T-helper 1 cell treated with Interleukin-12 subunit alpha and Interleukin-12 subunit beta and Interleukin-4 antibody, amounts not matched to agents 30 ng/mL and 1 ng/mL, for 36 hours (primary cell): ENCODE results near the gene SEZ6L. TPM values are rescaled to one million over a fixed set of nuclear protein-coding genes. Genes with fewer than 3 reads are reported as not detected.
"Not testable (repeated sequence)": the region's sequence is repeated elsewhere in the genome, so short reads cannot be mapped to it uniquely, and the experiment has no call there.

Source experiments
- intact Hi-C: fragments of 100-400 bp; cut with micrococcal nuclease; formaldehyde crosslinking; loops from one replicate; pipeline ENCODE4 v1.15.1; 2024
- total RNA-seq: library from RNA; stranded (reverse); gene quantifications from 2 replicates; pipeline ENCODE4 v1.2.3, GENCODE V29; 2022

The SEZ6L gene
- total RNA-seq, 1 donor from 2014 or later = not detected

DNA sequence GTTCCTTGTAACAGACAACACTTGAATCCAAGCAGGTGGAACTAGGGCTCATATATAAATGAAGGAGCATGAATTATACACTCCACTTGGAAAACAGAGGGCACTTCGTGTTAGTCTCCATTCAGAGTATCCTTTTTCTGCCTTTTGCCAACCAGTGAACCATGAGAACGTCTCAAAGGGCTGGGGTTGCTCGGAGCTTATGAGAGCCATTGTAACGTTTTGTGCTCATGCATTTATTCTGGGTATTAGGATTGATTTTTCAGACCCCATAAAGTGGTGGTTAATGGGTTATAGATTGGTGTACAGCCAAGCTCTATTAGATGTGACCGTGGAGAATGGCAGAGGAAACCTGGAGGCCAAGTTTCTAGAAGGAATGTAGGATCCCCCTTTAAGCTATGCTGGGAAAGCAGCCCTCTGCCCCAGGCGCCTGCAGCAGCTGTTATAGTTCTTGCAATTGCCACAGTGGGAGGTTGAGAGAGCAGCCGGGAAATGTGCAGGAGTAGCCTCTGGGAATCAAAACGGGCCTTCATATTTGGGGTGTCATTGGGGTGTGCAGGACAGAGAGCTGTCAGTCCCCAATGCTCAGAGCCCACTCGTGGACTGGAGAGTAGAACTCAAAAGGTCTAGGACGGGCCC, 205.2 kb downstream of the SEZ6L start:
- intact Hi-C loops = no loop called here

GRCh38 chr22:26377170-26377830, 208.0 kb downstream of the SEZ6L start:
- intact Hi-C loops = no loop called here

DNA sequence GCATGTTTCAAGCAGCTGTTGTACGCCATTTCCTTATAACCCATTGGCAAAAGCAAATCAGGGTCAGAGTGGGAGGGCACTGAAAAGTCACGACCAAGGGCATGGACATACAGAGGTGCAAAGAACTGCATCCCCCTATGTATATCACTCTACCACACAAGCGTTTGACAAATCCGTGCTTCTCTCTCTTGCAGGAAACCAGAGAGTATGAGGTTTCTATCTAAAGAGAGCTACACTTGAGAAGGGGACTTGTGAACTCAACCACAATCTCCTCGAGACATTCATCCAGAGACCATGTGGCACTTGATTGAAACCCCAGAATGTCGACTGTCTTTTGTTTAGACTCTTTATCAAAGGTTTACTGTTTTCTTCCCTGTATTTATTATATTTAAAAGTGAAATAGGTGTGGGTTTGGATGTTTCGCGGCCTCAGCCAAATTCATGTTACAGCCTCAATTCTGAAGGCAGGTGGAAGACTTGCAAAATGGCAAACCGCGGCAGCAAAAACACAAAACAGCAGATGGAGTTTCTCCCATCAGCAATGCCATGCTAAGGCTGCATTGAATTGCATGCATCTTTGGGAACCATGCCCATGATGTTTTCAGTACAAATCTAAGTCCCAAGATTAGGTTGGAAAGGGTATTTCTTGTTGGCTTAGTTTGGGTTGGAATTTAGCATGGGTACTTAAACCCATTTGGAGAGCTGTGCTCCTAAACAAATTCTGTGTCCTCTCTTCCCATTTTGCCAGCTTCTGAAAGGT, 211.0 kb downstream of the SEZ6L start:
- intact Hi-C loops = no loop called here

DNA sequence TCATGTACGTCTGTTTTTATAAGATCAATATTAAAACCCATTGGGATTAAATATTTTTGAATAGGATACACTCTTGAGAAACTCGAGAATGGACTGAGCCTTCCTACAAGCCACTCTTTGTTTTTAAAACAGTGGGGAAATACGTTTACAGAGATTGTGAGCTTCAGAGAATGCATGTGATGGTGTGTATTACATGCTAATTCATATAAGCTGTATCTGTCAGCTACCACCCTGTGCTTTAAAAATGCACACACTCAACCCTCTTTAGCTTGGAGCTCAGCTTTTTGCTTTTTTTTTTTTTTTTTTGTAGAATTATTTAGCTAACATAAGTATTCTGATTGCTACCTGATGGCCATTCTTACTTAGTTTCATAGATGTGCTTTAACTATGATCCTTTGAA, 213.5 kb downstream of the SEZ6L start:
- intact Hi-C loops = no loop called here

DNA sequence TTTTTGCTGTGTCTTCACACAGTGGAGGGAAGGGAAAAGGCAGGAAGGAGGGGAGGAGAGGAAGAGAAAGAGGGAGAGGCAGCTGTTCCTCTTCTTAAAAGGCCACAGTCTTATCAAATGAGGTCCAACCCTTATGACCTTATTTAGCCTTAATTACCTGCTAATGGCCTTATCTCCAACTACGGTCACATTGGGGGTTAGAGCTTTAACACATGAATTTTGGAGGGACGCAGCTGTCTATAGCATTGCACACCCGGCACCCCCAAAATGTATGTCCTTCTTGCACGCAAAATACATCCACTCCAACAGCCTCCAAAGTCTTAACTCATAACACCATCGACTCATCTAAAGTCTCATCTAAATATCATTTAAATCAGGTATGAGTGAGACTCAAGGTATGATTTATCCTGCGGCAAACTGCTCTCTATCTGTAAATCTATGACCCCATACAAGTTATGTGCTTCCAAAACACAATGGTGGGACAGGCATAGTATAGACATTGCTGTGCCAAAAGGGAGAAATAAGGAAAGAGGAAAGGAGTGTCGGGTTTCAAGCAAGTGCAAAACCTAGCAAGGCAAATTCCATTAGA, 214.8 kb downstream of the SEZ6L start:
- intact Hi-C loops = no loop called here

- intact Hi-C loops = no loop called here
These were observed 215.9 kb downstream of the SEZ6L start for GRCh38 chr22:26385164-26385563.

- intact Hi-C loops = no loop called here
These were observed 219.9 kb downstream of the SEZ6L start for GRCh38 chr22:26389125-26389524.

DNA sequence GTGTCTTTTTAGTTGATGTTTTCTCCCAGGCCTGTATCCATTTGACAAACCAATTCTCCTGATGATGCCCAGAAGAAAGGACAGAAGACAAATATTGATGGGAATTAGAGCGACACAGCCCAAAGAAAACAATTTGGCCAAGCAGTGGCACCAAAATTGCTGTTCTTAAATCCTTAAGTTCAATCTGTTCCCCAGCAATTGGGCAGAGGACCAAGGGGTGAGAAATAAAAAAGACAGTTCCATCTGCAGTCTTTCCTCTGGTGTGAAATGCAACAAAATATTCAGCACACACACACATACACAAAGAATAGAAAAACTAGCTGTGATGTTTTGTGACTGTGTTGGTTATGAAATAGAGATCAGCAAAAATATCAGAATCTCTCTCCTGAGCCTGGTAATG, 221.8 kb downstream of the SEZ6L start:
- intact Hi-C loops = no loop called here

- intact Hi-C loops = no loop called here
These were observed 222.4 kb downstream of the SEZ6L start for GRCh38 chr22:26391623-26392022.

DNA sequence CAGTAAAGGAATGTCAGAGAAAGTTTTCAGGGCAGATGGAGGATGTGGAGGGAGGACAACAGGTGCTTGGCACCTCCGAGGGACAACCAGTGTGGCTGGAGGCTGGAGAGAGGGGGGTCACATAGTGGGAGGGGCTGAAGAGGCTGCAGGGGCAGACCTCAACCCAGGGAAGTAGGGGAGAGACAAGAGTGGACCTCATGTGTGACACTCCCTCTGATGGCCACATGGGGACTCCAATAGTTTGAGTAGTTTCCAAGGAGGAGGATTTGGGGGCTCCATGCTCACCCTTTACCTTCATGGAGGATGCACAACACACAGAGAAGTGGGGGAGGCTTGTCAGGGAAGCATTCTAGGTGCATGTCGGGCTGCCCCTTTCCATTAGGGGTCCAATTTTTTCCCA, 224.7 kb downstream of the SEZ6L start:
- intact Hi-C loops = no loop called here

GRCh38 chr22:26394777-26395176, 225.5 kb downstream of the SEZ6L start:
- intact Hi-C loops = no loop called here

DNA sequence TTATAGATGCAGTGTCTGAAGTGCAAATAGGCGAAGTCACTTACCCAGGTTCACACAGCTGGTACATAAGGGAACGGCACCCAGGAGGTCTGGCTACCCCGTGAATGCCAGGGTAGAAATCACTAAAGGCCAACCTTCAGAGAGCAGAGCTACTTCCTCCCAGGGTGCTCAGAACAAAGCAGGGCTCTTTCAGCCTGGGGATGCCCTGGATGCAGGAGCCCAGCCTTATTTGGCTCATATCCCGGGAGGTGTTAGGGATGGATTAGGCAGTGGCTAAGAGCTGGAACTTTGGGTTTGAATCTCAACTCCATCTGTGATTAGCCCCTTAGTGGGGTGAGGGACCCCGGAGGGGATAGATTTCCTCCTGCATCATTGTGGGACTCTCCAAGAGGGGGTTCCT, 226.7 kb downstream of the SEZ6L start:
- intact Hi-C loops = no loop called here

- intact Hi-C loops = loop anchor here (1.0 to 2.0 kb wide), 4 partner anchors 32 to 267 kb away; no protein-coding TSS in a partner anchor
These were observed 229.5 kb downstream of the SEZ6L start for GRCh38 chr22:26398741-26399153.

- intact Hi-C loops = loop anchor here (1.0 to 2.0 kb wide), 2 partner anchors 32 to 266 kb away; no protein-coding TSS in a partner anchor
These were observed 230.0 kb downstream of the SEZ6L start for GRCh38 chr22:26399289-26399688.

- intact Hi-C loops = no loop called here
These were observed 232.5 kb downstream of the SEZ6L start for GRCh38 chr22:26401726-26402125.

GRCh38 chr22:26404851-26405421, 235.7 kb downstream of the SEZ6L start:
- intact Hi-C loops = no loop called here

DNA sequence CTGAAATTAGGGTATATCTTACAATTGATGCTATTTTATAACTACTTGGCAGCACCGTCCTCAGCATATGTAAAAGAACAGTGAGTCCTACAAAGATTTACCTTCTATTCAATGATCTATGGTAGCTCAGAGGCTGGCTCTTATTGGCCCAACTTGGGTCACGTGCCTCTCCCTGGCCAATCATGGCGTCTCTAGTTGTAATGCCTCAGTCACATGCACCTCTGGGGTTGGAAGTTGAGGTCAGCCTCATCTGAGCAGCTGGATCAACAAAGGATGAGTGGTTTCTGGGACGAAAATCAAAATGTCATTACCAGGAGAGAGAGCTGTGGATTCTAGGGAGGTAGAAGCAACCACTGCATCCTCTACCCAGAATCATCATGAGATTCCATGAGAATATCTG, 236.9 kb downstream of the SEZ6L start:
- intact Hi-C loops = no loop called here

- intact Hi-C loops = not testable (repeated sequence)
These were observed 239.4 kb downstream of the SEZ6L start for GRCh38 chr22:26408562-26409220.

GRCh38 chr22:26409719-26410335, 240.6 kb downstream of the SEZ6L start:
- intact Hi-C loops = no loop called here

DNA sequence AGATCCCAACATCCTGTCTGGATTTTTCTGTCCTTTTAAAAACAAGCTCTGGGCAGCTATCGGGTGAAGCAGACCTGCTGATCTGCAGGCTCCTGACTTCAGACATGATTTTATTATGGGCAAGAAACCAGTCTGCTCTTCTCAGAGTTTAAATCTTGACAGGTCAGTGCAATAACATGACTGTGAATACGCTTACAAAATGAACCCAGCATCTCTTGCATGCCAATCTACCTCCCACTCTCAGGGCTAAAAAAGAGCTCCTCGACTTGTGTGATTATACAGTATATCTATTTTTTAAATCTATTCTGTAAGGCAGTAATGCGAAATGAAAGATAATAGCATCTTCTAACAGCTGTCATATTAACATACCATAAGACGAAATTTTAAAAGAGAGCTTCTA, 241.1 kb downstream of the SEZ6L start:
- intact Hi-C loops = no loop called here

GRCh38 chr22:26414347-26414746, 245.1 kb downstream of the SEZ6L start:
- intact Hi-C loops = no loop called here
